NB4 (cell line): ENCODE data around the gene STAC3.
A peak's percentile ranks its signal among the peaks of the same experiment; 100 is the strongest.

Experiments used
- DNase-seq: peaks from one replicate; pipeline ENCODE4 v3.0.0; 2010; ENCODE audit warnings: low read depth
- H3K4me3 ChIP-seq: one replicate; pipeline ENCODE4 v1.5.1; 2011; ENCODE audit warnings: mild to moderate bottlenecking, low read depth, low read length, moderate library complexity
- CTCF ChIP-seq: IDR thresholded peaks from one replicate; pipeline ENCODE4 v1.5.1; 2012; ENCODE audit warnings: low read depth, low read length
- MAX ChIP-seq: IDR thresholded peaks from 2 replicates; pipeline ENCODE4 v1.6.1; 2011; ENCODE audit warnings: low read depth, low read length
- MYC ChIP-seq: IDR thresholded peaks from 2 replicates; pipeline ENCODE4 v1.6.1; 2011; ENCODE audit warnings: low read depth, low read length
- POLR2A ChIP-seq: IDR thresholded peaks from 2 replicates; pipeline ENCODE4 v1.6.1; 2011; ENCODE audit warnings: mild to moderate bottlenecking; ENCODE audit not compliant: insufficient read length; ENCODE audit errors: extremely low read depth

Gene STAC3

GRCh38 chr12:57211791-57212700, 38.9 kb downstream of the STAC3 start:
- DNase-seq, result no peak
- TF ChIP-seq POLR2A (no peak), CTCF (no peak), MYC (no peak), MAX (no peak)
- no peak overlapping the region for H3K4me3 ChIP-seq

GRCh38 chr12:57210926-57211692, 39.9 kb downstream of the STAC3 start:
- no peak for TF ChIP-seq MAX
- TF ChIP-seq CTCF, result no peak
- no peak for TF ChIP-seq POLR2A
- TF ChIP-seq MYC, result no peak
- peak; percentile 63 for DNase-seq
- no peak overlapping the region for H3K4me3 ChIP-seq

- no peak for DNase-seq
- TF ChIP-seq CTCF, result no peak
- TF ChIP-seq POLR2A, result no peak
- TF ChIP-seq MAX, result no peak
- no peak for TF ChIP-seq MYC
- H3K4me3 ChIP-seq, result no peak overlapping the region
Measured at GRCh38 chr12:57210461-57210860, 40.5 kb downstream of the STAC3 start.

GRCh38 chr12:57209916-57210315, 41.1 kb downstream of the STAC3 start:
- DNase-seq, result no peak
- TF ChIP-seq POLR2A, result no peak
- no peak for TF ChIP-seq MYC
- no peak for TF ChIP-seq MAX
- no peak for TF ChIP-seq CTCF
- no peak overlapping the region for H3K4me3 ChIP-seq

- no peak for DNase-seq
- TF ChIP-seq MAX, result no peak
- TF ChIP-seq POLR2A, result no peak
- TF ChIP-seq CTCF, result no peak
- TF ChIP-seq MYC, result no peak
- H3K4me3 ChIP-seq, result no peak overlapping the region
Measured at GRCh38 chr12:57208631-57209282, 42.2 kb downstream of the STAC3 start.
